Activated naive CD4-positive, alpha-beta T cell (primary cell): ENCODE measurements around the gene ALOX5AP.

Experiments used
- DNase-seq, 4 experiments: peaks; one replicate each; lab custom pipeline; 2025; lab: John Stamatoyannopoulos, UW

The ALOX5AP gene

DNA sequence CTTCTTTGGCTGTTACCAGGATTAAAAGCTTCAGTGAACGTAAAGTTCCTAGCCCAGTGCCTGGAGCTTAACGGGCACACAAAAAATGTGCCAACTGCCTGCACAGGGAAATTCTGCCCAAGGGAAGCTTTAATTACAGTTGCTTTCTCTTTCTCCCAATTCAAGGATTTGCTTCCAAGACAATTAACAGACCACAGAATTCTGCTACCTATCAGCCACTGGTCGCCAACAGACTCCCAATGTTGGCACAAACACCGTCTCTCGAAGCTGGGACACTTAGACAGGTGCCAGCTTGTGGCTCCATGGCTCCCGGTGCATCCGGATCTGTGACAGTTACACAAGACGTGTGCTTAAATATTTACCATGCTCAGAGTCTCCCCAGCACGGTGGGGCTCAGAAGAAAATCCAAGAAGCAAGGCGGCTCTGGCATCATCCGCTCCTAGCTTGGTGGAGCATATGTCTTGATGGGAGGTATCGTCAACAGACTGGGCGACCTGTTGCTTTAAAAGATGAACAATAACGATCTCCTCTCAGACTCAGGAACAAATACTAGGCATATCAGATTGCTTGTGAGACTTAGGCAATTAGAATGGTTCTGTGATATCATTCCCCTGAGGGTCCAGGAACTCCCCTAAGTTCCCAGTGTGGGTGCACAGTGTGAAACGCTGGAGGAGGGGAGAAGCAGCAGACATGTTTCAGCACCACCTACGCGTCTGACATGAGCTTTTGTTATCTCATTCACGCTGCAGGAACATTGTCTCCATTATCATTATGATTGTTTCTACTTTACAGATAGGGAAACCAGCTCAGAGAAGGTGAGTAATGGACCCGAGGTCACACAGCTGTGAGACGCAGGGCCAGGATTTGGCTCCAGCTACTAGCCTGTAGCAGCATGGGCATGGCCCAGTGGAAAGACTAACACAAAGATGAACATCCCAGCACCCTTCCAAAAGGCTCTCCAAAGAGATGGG is 61.6 kb downstream of the ALOX5AP start:
- no peak for DNase-seq

DNA sequence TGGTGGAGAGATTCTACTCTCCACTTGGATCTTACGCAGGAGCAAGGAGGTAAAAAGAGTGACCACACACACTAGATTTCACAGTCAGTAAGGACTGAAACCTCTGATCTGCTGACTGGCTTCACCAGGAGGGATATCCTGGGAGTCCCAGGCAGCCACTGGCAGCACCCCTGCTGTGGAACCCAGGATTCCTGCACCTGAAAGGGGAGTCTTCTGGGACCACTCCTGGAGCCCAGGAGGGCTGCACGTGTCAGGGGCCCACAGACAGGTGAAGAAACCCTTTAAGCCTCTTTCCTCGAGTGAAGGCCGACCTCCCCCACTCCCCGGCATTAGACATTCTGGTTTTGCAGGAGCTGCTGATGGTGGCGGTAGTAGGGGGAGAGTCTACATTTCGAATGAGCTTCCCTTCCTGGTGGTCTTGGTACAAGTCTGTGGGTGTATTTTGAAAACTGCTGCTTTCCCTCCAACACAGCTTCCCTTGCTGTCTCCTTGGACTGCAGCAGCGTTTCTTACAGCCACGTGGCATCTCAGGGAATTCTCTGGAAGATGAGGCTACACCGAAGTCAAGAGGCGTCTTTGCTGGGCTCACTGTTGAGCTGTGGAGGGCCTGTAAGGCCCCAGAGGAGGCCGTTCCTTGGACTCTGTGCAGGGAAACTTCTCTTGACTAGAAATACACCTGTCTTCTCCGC is 62.6 kb downstream of the ALOX5AP start:
- no peak for DNase-seq

GRCh38 chr13:30798776-30799355 is 63.5 kb downstream of the ALOX5AP start:
- no peak for DNase-seq

DNA sequence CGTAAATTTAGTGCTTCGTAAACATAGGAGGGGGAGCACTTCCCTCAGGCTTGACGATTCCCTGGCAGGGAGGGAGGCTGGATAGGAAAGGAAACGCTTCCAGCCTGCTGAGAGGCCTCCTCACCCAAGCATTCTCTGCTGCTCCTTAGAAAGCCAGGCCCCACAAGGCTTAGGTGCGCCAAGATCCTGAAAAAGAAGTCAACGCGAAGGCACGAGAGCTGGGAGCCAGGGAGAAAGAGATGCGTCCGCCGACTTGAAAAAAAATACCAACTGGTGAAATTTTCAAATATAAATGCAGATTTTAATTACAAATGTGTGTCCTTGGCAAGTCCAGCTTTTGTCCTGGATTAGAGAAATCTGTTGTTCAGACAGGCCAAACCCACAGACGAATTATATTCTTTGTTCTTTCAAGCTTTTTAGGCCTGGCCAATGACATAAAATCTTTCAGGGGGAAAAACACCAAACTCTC is 64.0 kb downstream of the ALOX5AP start:
- no peak for DNase-seq

DNA sequence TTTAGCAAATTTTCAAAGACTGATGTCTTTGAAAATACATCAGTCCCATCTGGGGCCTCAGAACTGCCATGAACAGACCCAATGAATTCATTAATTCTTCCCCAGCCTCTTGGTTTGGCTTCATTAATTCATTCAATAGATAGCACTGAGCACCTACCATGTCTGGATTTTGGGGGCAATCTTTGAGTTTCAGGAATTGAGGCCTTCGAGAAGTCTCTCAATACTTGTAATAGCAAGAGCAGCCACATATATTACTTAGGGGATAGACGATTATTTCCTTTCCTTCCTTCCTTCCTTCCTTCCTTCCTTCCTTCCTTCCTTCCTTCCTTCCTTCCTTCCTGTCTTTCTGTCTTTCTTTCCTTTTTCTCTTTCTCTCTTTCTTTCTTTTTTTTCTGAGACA is 64.8 kb downstream of the ALOX5AP start:
- no peak for DNase-seq

DNA sequence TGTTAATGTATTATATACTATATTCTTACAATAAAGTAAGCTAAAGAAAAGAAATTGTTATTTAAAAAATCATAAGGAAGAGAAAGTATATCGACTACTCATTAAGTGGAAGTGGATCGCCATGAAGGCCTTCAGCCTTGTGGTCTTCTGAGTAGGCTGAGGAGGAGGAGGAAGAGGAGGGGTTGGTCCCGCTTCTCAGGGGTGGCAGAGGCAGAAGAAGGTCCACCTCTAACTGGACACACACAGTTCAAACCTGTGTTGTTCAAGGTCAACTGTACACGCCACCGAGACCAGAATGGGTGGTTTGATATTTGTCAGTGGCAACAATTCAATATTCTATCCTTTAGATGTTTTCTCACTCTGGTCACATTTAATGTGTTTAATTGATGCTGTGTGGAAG is 67.2 kb downstream of the ALOX5AP start:
- no peak for DNase-seq

- DNase-seq: peak; percentile 49 to 71 (median 64)
These were observed 67.7 kb downstream of the ALOX5AP start for GRCh38 chr13:30802953-30803478.

GRCh38 chr13:30803749-30804148 is 68.4 kb downstream of the ALOX5AP start:
- no peak for DNase-seq

- no peak for DNase-seq
These were observed 69.1 kb downstream of the ALOX5AP start for GRCh38 chr13:30804474-30804873.

DNA sequence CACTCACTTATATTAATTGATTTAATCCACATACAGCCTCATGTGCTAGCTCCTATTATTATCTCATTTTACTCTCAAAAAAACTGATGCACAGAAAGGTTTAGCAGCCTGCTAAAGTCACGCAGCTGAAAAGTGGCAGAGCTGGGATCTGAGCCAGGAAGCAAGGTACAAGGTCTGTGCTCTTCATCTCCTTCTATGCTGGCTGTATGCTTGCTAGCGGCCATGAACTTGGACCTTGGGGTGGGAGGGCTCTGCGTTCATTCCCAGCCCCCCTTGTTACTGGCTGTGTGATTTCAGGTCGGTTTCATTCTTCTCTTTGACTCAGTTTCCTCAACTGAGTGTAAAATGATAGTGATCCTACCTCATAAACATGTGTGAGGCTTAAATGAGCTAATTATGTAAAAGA is 69.8 kb downstream of the ALOX5AP start:
- no peak for DNase-seq

DNA sequence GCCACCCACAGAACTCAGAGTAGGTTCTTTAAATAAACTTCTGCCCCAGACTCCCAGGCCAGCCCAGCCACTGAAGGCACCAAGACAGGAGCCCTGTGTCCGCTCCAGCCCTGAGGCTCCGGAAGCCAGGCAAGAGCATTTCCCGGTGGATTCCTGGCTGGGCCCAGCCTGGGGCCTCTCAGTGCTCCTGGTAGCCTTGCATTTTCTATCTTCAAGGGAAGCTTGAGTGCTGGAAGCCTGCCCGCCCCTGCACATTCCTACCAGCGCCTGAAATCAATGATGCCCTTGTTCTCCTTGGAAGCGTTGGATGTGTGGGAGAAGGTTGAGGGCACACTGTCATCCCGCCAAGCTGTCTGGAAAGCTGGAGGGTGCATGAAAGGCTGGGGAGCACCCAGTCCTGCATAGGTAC is 70.3 kb downstream of the ALOX5AP start:
- DNase-seq: no peak

DNA sequence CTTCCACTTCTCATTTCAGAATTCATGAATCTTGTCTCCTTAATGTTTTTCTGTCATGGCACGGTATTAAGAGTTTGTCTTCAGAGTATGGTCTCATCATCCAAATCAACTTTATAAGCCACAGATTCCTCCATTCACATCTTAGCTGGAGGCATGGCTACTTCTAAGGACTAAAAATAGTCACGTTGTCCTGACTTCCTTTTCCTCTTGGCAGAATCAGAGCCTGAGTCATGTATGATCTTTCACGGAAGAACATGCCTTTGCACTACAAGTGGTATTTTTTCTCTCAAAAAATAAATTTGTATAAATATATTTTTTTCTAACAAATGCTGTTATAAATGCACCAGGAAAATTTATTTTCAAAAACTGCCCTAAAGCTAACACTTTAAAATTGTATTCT is 71.4 kb downstream of the ALOX5AP start:
- DNase-seq: no peak

DNA sequence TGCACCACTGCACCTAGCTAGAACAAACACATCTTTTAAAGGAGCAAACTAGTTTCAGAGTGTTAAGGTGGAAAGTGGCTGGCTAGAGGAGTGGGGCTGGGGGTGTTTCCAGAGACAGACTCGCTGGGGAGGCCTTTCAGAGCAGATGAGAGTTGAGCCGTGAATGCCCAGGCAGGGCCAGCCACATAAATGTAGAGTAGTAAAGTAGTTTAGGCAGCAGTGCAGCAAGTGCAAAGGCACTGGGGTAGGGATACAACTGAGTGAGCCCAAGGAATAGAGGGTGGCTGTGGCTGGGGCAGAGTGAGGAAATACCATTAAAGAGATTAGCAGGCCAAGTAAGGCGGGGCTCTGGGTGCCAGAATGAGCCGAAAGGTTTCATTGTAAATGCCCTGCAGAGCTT is 72.0 kb downstream of the ALOX5AP start:
- no peak for DNase-seq

DNA sequence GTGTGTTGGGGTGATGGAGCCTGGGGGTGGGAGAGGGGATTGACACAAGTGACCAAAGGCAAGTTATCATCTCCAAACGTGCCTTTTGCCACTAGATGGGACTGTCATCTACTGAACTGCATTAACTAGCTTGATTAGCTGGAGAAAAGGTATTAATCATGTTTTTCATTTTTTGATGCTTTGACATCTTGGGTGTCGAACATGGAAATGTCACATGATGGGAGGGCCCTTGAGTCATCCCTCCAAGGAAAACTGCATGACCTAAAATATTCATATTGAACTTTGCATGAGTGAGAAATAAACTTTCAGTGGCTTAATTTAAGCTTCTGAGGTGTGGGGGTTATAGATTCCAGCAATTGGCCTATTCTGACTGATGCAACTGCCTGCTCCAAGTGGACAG is 73.3 kb downstream of the ALOX5AP start:
- no peak for DNase-seq

DNA sequence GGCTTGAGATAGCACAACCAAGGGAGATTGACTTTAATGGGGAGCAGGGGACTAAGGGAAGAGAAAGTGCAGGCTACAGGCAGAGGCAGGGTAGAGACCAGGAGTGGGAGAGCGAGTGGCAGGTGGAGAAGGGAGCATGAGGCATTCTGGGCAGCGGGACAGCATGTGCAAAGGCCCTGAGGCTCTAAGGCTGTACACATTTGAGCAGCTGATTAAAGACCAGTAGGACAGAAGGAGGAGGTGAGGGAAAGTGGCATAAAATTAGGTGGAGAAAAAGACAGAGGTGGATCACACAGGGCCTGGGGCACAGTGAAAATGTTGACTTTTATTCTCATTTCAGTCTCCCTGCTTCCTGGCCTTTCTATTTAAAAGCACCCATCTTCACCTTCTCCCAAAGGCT is 74.4 kb downstream of the ALOX5AP start:
- DNase-seq: no peak

GRCh38 chr13:30810261-30810701 is 74.9 kb downstream of the ALOX5AP start:
- DNase-seq: no peak

GRCh38 chr13:30810801-30811200 is 75.5 kb downstream of the ALOX5AP start:
- no peak for DNase-seq
